ENCODE results near the gene GEMIN5. TPM values are rescaled to one million over a fixed set of nuclear protein-coding genes. Genes with fewer than 3 reads are reported as not detected.

The GEMIN5 gene
- polyA plus RNA-seq, 1 of the 3 experiments (the other 2 are of a cell fraction): 6.6 TPM

GRCh38 chr5:154923441-154924430 is 14.3 kb downstream of the GEMIN5 start:
- Histone ChIP-seq H3F3A (replicated peaks; ENCODE audit: insufficient read depth) (no peaks in the 10 kb centered on the region), H4K20me1 (ENCODE audit: insufficient read depth) (no peaks in the 10 kb centered on the region), H3K9me2 (no peaks in the 10 kb centered on the region), H2AFZ (ENCODE audit: low read depth) (no peak overlapping the region), H3K9ac (no peak overlapping the region), H3K27ac (ENCODE audit: low read depth in 2 of 2, low read length in 1 of 2) (no peak overlapping the region), H3K79me2 (ENCODE audit: insufficient read depth) (no peaks in the 10 kb centered on the region), H3K9me3 (no peaks in the 10 kb centered on the region), H3K27me3 (ENCODE audit: insufficient read depth) (no peaks in the 10 kb centered on the region), H3K4me2 (no peak overlapping the region), H3K36me3 (replicated peaks in 1 of 2; ENCODE audit: control insufficient read depth in 1 of 2, insufficient read depth in 2 of 2, low read length in 1 of 2) (peaks cover 77 to 84% of the 10 kb centered on the region in 2 experiments), H3K4me1 (ENCODE audit: control insufficient read depth in 1 of 2, insufficient read depth in 2 of 2, low read depth in 1 of 2, low read length in 1 of 2) (no peaks in the 10 kb centered on the region), H3K4me3 (ENCODE audit: low read depth in 2 of 2, low read length in 1 of 2) (no peak overlapping the region)
- no peak for TF ChIP-seq POLR2AphosphoS5 (IDR thresholded peaks at IDR 0.05; ENCODE audit: low read depth, low read length)
- TF ChIP-seq YY1 (IDR thresholded peaks at IDR 0.05; ENCODE audit: low read depth): no peak
- no peak for TF ChIP-seq EP300 (IDR thresholded peaks at IDR 0.05; ENCODE audit: borderline replicate concordance in 1 of 2, low read depth in 1 of 2, low read length in 1 of 2)
- WGBS (ENCODE audit: low lambda C conversion rate): 89% methylated on average over 7 of the region's 7 CpGs
- CTCF ChIA-PET: no interaction called here
- POLR2A ChIA-PET: no interaction called here
- DNase-seq: no peak

- Histone ChIP-seq H2AFZ (ENCODE audit: low read depth) (no peak overlapping the region), H3K79me2 (ENCODE audit: insufficient read depth) (no peaks in the 10 kb centered on the region), H3K4me2 (no peak overlapping the region), H3K27ac (ENCODE audit: low read depth in 2 of 2, low read length in 1 of 2) (no peak overlapping the region), H3K9me2 (no peaks in the 10 kb centered on the region), H3K4me3 (ENCODE audit: low read depth in 2 of 2, low read length in 1 of 2) (no peak overlapping the region), H3K9me3 (no peaks in the 10 kb centered on the region), H3K9ac (no peak overlapping the region), H3K36me3 (replicated peaks in 1 of 2; ENCODE audit: control insufficient read depth in 1 of 2, insufficient read depth in 2 of 2, low read length in 1 of 2) (peaks cover 54 to 56% of the 10 kb centered on the region in 2 experiments), H3K27me3 (ENCODE audit: insufficient read depth) (no peaks in the 10 kb centered on the region), H3F3A (replicated peaks; ENCODE audit: insufficient read depth) (no peaks in the 10 kb centered on the region), H3K4me1 (ENCODE audit: control insufficient read depth in 1 of 2, insufficient read depth in 2 of 2, low read depth in 1 of 2, low read length in 1 of 2) (no peaks in the 10 kb centered on the region; a peak in 1 of 4 replicates), H4K20me1 (ENCODE audit: insufficient read depth) (no peaks in the 10 kb centered on the region)
- TF ChIP-seq YY1 (IDR thresholded peaks at IDR 0.05; ENCODE audit: low read depth) (no peak), MEF2A (IDR thresholded peaks at IDR 0.05; ENCODE audit: borderline replicate concordance, low read depth) (no peak), GATA2 (CRISPR knock-in tag; IDR thresholded peaks at IDR 0.05) (peak; percentile 20; the same call in 1 of the 2 replicates)
- TF ChIP-seq, protein P1, sequence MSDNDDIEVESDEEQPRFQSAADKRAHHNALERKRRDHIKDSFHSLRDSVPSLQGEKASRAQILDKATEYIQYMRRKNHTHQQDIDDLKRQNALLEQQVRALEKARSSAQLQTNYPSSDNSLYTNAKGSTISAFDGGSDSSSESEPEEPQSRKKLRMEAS (IDR thresholded peaks at IDR 0.05; ENCODE audit: low read depth): no peak
- DNase-seq: peak; percentile 21
- CTCF ChIA-PET: interaction anchor here (1.0 to 2.5 kb wide), 4 partner anchors 13 to 307 kb away, joined by 3 to 8 read pairs (median 6); partner anchors contain the start of gene GEMIN5
- POLR2A ChIA-PET: no interaction called here
- 63% methylated on average over 4 of the region's 4 CpGs for WGBS (ENCODE audit: low lambda C conversion rate)
These were observed 20.3 kb downstream of the GEMIN5 start for GRCh38 chr5:154917757-154918156.

DNA sequence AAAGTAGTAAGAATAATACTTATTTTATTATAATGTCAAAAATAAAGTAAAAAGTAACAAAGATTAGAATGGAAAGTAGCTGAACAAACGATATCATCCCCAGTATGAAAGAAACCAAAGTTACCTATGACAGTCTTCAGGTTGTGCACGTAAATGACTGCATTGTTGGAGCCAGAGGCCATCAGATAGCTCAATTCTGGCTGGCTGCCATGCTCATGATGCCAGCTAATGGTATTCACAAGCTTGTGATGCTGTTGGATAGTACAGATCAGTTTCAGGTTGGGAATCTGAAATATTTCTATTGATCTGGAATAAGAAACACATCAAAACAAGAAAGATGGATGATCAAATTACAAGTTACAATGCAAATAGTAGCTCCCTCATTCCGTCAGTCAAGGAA is 21.1 kb downstream of the GEMIN5 start:
- Histone ChIP-seq H4K20me1 (ENCODE audit: insufficient read depth) (no peaks in the 10 kb centered on the region), H3K27ac (ENCODE audit: low read depth in 2 of 2, low read length in 1 of 2) (no peak overlapping the region), H3K9ac (no peak overlapping the region), H3K9me3 (no peaks in the 10 kb centered on the region), H3K4me2 (no peak overlapping the region), H3K36me3 (replicated peaks in 1 of 2; ENCODE audit: control insufficient read depth in 1 of 2, insufficient read depth in 2 of 2, low read length in 1 of 2) (peaks cover 56 to 62% of the 10 kb centered on the region in 2 experiments), H2AFZ (ENCODE audit: low read depth) (no peak overlapping the region), H3K4me3 (ENCODE audit: low read depth in 2 of 2, low read length in 1 of 2) (no peak overlapping the region), H3K79me2 (ENCODE audit: insufficient read depth) (no peaks in the 10 kb centered on the region), H3K9me2 (no peaks in the 10 kb centered on the region), H3F3A (replicated peaks; ENCODE audit: insufficient read depth) (no peaks in the 10 kb centered on the region), H3K27me3 (ENCODE audit: insufficient read depth) (no peaks in the 10 kb centered on the region), H3K4me1 (ENCODE audit: control insufficient read depth in 1 of 2, insufficient read depth in 2 of 2, low read depth in 1 of 2, low read length in 1 of 2) (no peaks in the 10 kb centered on the region; a peak in 1 of 4 replicates)
- DNase-seq: peak; percentile 30
- POLR2A ChIA-PET: no interaction called here
- WGBS (ENCODE audit: low lambda C conversion rate): 82% methylated on average over 3 of the region's 3 CpGs
- CTCF ChIA-PET: interaction anchor here (1.7 to 2.5 kb wide), 4 partner anchors 13 to 124 kb away, joined by 4 to 8 read pairs (median 6); partner anchors contain the start of gene GEMIN5
- TF ChIP-seq NFIC (IDR thresholded peaks at IDR 0.05; ENCODE audit: borderline replicate concordance) (peak; percentile 31; the same call in 1 of the 2 replicates), MXI1 (IDR thresholded peaks at IDR 0.05; ENCODE audit: low read depth, low read length) (no peak), GATA2 (CRISPR knock-in tag; IDR thresholded peaks at IDR 0.05) (0 out of 2 replicates have a peak, but pooled peaks have one; percentile 22), TAF1 (IDR thresholded peaks at IDR 0.05; ENCODE audit: borderline replicate concordance, low read depth, low read length) (no peak), ZBTB33 (IDR thresholded peaks at IDR 0.05; ENCODE audit: borderline replicate concordance, low read depth) (no peak)
- TF ChIP-seq, protein P2, sequence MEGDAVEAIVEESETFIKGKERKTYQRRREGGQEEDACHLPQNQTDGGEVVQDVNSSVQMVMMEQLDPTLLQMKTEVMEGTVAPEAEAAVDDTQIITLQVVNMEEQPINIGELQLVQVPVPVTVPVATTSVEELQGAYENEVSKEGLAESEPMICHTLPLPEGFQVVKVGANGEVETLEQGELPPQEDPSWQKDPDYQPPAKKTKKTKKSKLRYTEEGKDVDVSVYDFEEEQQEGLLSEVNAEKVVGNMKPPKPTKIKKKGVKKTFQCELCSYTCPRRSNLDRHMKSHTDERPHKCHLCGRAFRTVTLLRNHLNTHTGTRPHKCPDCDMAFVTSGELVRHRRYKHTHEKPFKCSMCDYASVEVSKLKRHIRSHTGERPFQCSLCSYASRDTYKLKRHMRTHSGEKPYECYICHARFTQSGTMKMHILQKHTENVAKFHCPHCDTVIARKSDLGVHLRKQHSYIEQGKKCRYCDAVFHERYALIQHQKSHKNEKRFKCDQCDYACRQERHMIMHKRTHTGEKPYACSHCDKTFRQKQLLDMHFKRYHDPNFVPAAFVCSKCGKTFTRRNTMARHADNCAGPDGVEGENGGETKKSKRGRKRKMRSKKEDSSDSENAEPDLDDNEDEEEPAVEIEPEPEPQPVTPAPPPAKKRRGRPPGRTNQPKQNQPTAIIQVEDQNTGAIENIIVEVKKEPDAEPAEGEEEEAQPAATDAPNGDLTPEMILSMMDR (IDR thresholded peaks at IDR 0.05): no peak
